H1 (cell line): Measurements from ENCODE around the gene CRYGN.

Experiments used
- BCL11A ChIP-seq, 2 experiments: IDR thresholded peaks; one replicate each; pipeline ENCODE4 v1.6.1; 2011; ENCODE audit warnings: low read depth in 2 of 2, low read length in 2 of 2, mild to moderate bottlenecking in 2 of 2
- EGR1 ChIP-seq: IDR thresholded peaks from 2 replicates; pipeline ENCODE4 v1.6.1; 2011; ENCODE audit warnings: low read depth, low read length, borderline replicate concordance
- EP300 ChIP-seq, 2 experiments: IDR thresholded peaks; 1 replicate in 1 of 2; 2 replicates in 1 of 2; pipeline ENCODE4 v1.6.1; 2011 to 2012; ENCODE audit warnings: low read depth in 2 of 2, low read length in 2 of 2, mild to moderate bottlenecking in 2 of 2, borderline replicate concordance in 1 of 2, inconsistent platforms in 1 of 2, moderate library complexity in 1 of 2
- JUN ChIP-seq: IDR thresholded peaks from 2 replicates; pipeline ENCODE4 v1.6.1; 2011; ENCODE audit warnings: low read depth, mild to moderate bottlenecking, improper control_type of control experiment, low read length
- POLR2A ChIP-seq, 2 experiments: IDR thresholded peaks; 1 replicate in 1 of 2; 2 replicates in 1 of 2; pipeline ENCODE4 v1.6.1; 2011; ENCODE audit warnings: low read depth in 2 of 2, low read length in 2 of 2, mild to moderate bottlenecking in 2 of 2; ENCODE audit errors: control extremely low read depth in 1 of 2
- SP1 ChIP-seq: IDR thresholded peaks from 2 replicates; pipeline ENCODE4 v1.6.1; 2011; ENCODE audit warnings: low read depth, low read length
- TCF12 ChIP-seq: IDR thresholded peaks from 2 replicates; pipeline ENCODE4 v1.6.1; 2011; ENCODE audit warnings: low read depth, mild to moderate bottlenecking, low read length
- YY1 ChIP-seq: IDR thresholded peaks from 2 replicates; pipeline ENCODE4 v1.6.1; 2011; ENCODE audit warnings: low read depth, mild to moderate bottlenecking, low read length
- TF ChIP-seq, protein P1 (sequence below), 3 experiments: IDR thresholded peaks; 1 replicate in 2 of 3; 2 replicates in 1 of 3; pipeline versions ENCODE4 v1.5.1 to v1.6.1; 2011; ENCODE audit warnings: low read length in 3 of 3, mild to moderate bottlenecking in 3 of 3, inconsistent platforms in 2 of 3, low read depth in 1 of 3, moderate library complexity in 1 of 3; ENCODE audit not compliant: insufficient read depth in 1 of 3; ENCODE audit errors: control extremely low read depth in 1 of 3

DNA sequence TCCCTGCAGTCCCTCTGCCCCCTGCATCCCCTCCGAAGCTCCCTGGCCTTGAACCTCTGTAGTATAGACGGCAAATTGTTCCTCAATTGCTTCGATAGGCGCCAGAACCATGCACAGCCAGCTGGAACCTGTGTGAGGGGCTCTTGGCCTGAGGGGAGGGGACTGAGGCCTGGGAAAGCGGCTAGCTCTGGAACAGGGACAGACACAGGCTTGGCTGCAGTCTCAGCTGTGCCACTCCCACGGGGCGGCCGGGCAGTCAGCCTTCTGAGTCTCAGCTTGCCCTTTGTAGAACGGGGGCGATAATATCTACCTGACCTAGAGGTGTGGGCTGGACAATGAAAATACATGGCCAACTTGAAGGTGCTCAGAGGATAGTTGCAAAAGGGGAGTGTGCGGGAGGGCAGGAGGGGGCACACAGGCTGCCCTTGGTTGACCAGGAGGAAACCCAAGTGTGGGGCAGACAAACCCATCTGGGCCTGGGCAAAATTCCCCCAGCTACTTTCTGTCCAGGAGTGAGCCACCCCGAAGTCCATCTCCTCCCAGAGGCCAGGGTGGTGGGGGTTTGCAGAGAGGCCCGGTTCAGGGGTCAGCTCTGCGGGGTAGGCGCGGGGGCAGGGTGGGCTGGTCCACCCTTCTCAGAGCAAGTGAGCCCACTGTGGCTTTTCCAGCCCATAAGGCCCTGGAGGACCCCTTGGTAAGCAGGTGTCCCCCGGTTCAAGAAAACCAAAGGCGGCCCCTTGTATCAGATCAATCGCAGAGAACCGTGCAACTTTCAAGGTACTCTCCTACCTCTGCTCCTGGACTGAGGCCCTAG is 4.6 kb downstream of the CRYGN start:
- TF ChIP-seq POLR2A (IDR thresholded peaks at IDR 0.05; ENCODE audit: control extremely low read depth in 1 of 2, low read depth in 2 of 2, low read length in 2 of 2) (no peak), BCL11A (IDR thresholded peaks at IDR 0.05; ENCODE audit: low read depth in 2 of 2, low read length in 2 of 2) (no peak), EGR1 (no peak), TCF12 (no peak), JUN (no peak), EP300 (IDR thresholded peaks at IDR 0.05; ENCODE audit: borderline replicate concordance in 1 of 2, low read depth in 2 of 2, low read length in 2 of 2) (no peak), YY1 (no peak), SP1 (no peak)
- TF ChIP-seq, protein P1, sequence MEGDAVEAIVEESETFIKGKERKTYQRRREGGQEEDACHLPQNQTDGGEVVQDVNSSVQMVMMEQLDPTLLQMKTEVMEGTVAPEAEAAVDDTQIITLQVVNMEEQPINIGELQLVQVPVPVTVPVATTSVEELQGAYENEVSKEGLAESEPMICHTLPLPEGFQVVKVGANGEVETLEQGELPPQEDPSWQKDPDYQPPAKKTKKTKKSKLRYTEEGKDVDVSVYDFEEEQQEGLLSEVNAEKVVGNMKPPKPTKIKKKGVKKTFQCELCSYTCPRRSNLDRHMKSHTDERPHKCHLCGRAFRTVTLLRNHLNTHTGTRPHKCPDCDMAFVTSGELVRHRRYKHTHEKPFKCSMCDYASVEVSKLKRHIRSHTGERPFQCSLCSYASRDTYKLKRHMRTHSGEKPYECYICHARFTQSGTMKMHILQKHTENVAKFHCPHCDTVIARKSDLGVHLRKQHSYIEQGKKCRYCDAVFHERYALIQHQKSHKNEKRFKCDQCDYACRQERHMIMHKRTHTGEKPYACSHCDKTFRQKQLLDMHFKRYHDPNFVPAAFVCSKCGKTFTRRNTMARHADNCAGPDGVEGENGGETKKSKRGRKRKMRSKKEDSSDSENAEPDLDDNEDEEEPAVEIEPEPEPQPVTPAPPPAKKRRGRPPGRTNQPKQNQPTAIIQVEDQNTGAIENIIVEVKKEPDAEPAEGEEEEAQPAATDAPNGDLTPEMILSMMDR (IDR thresholded peaks at IDR 0.05; ENCODE audit: control extremely low read depth in 1 of 3, insufficient read depth in 1 of 3, low read depth in 1 of 3, low read length in 3 of 3) = no peak
